Astrocyte (in vitro differentiated cells and primary cell): ENCODE data around the gene SH2D2A.

ENCODE experiments used
- EZH2 ChIP-seq: IDR thresholded peaks from 2 replicates; pipeline ENCODE4 v1.6.1; 2012; ENCODE audit warnings: mild to moderate bottlenecking, low read length, inconsistent platforms; ENCODE audit not compliant: insufficient read depth
- TF ChIP-seq, protein P1 (sequence below): IDR thresholded peaks from 2 replicates; pipeline ENCODE4 v1.5.1; 2011; ENCODE audit warnings: low read depth, mild to moderate bottlenecking, inconsistent platforms, low read length, moderate library complexity; ENCODE audit not compliant: insufficient read depth

GRCh38 chr1:156822680-156823079 lies 6.0 kb upstream of the SH2D2A start:
- no peak for TF ChIP-seq EZH2
- TF ChIP-seq, protein P1, sequence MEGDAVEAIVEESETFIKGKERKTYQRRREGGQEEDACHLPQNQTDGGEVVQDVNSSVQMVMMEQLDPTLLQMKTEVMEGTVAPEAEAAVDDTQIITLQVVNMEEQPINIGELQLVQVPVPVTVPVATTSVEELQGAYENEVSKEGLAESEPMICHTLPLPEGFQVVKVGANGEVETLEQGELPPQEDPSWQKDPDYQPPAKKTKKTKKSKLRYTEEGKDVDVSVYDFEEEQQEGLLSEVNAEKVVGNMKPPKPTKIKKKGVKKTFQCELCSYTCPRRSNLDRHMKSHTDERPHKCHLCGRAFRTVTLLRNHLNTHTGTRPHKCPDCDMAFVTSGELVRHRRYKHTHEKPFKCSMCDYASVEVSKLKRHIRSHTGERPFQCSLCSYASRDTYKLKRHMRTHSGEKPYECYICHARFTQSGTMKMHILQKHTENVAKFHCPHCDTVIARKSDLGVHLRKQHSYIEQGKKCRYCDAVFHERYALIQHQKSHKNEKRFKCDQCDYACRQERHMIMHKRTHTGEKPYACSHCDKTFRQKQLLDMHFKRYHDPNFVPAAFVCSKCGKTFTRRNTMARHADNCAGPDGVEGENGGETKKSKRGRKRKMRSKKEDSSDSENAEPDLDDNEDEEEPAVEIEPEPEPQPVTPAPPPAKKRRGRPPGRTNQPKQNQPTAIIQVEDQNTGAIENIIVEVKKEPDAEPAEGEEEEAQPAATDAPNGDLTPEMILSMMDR, result no peak
